Testis (tissue), 3 donors: ENCODE data around the gene MACROD2. TPM values are rescaled to one million over a fixed set of nuclear protein-coding genes. Genes with fewer than 3 reads are reported as not detected.

ENCODE experiments used
- DNase-seq: peaks from one replicate; pipeline ENCODE4 v3.0.0-alpha.2; 2019
- H3K27ac ChIP-seq, 2 donors: fragments of 200-600 bp; sonication (generic); one replicate each; pipeline ENCODE4 v1.5.1; 2019
- H3K27me3 ChIP-seq: fragments of 200-600 bp; sonication (generic); one replicate; pipeline ENCODE4 v1.5.1; 2019
- H3K36me3 ChIP-seq: fragments of 200-600 bp; sonication (generic); one replicate; pipeline ENCODE4 v1.5.1; 2017; ENCODE audit warnings: low read depth; ENCODE audit errors: missing control alignments
- H3K4me1 ChIP-seq: fragments of 200-600 bp; sonication (generic); one replicate; pipeline ENCODE4 v1.5.1; 2019
- H3K4me3 ChIP-seq, 2 donors: fragments of 200-600 bp; sonication (generic); one replicate each; pipeline ENCODE4 v1.5.1; 2017 to 2019
- H3K9me3 ChIP-seq: fragments of 200-600 bp; sonication (generic); one replicate; pipeline ENCODE4 v1.5.1; 2017
- CTCF ChIP-seq, 3 experiments: fragments of 450-650 bp in 2 of 3; fragments of 200-600 bp in 1 of 3; sonication (generic) in 1 of 3; IDR thresholded peaks; one replicate each; pipeline ENCODE4 v1.5.1; 2016 to 2019; ENCODE audit warnings: antibody characterized with exemption in 3 of 3, mild to moderate bottlenecking in 2 of 3, moderate library complexity in 1 of 3
- POLR2A ChIP-seq: fragments of 450-650 bp; IDR thresholded peaks from one replicate; pipeline ENCODE4 v1.6.1; 2017; ENCODE audit warnings: antibody characterized with exemption, mild to moderate bottlenecking, moderate library complexity
- WGBS, 2 donors: methylation state at CpG; one replicate each; pipeline ENCODE4 v1.1.5; 2018; 5-methylcytosine and 5-hydroxymethylcytosine counted together
- intact Hi-C: fragments of 100-400 bp; cut with DNase I; formaldehyde crosslinking; loops from one replicate; pipeline ENCODE4 v1.15.1; 2023; ENCODE audit warnings: low total_unique reads
- polyA plus RNA-seq: library from polyadenylated mRNA; stranded (reverse); fragments of 350-450 nt; fragmentation: Illumina TruSeq; extraction: RNeasy Lipid Tissue Mini Kit (QIAGEN cat#74804); gene quantifications from one replicate; pipeline ENCODE4 v1.2.3, GENCODE V29; 2014; ENCODE audit warnings: low read depth, low replicate concordance; ENCODE audit not compliant: insufficient read depth
- total RNA-seq, 2 donors: library from RNA; depleted of rRNA; stranded (reverse); fragments of >200 nt; gene quantifications; one replicate each; pipeline ENCODE4 v1.2.3, GENCODE V29; 2016

Gene MACROD2
- total and polyA plus RNA-seq, 3 donors from 2014 or later: 12.6 to 20.6 (median 16.8) TPM

GRCh38 chr20:14955399-14955798, 960.1 kb downstream of the MACROD2 start:
- Histone ChIP-seq H3K27ac (no peak overlapping the region), H3K9me3 (no peaks in the 10 kb centered on the region), H3K4me3 (no peak overlapping the region), H3K36me3 (no peaks in the 10 kb centered on the region), H3K27me3 (no peaks in the 10 kb centered on the region), H3K4me1 (no peaks in the 10 kb centered on the region)
- intact Hi-C loops: no loop called here
- no peak for DNase-seq
- TF ChIP-seq POLR2A (no peak), CTCF (IDR thresholded peaks at IDR 0.05) (no peak)
- 84 to 96% methylated on average over 4 of the region's 4 CpGs for WGBS, 2 donors

GRCh38 chr20:14956026-14956425, 960.7 kb downstream of the MACROD2 start:
- no peaks in the 10 kb centered on the region for H3K9me3 ChIP-seq
- intact Hi-C loops: no loop called here
- H3K27me3 ChIP-seq: no peaks in the 10 kb centered on the region
- H3K36me3 ChIP-seq: no peaks in the 10 kb centered on the region
- no peaks in the 10 kb centered on the region for H3K4me1 ChIP-seq
- 73 to 87% methylated on average over 3 of the region's 3 CpGs for WGBS, 2 donors
- no peak for DNase-seq
- no peak overlapping the region for H3K27ac ChIP-seq
- no peak for TF ChIP-seq POLR2A
- H3K4me3 ChIP-seq: no peak overlapping the region

- intact Hi-C loops: no loop called here
- Histone ChIP-seq H3K4me3 (no peak overlapping the region), H3K36me3 (no peaks in the 10 kb centered on the region), H3K4me1 (no peaks in the 10 kb centered on the region), H3K9me3 (no peaks in the 10 kb centered on the region), H3K27me3 (no peaks in the 10 kb centered on the region), H3K27ac (no peak overlapping the region)
- 76 to 84% methylated on average over 5 of the region's 5 CpGs for WGBS, 2 donors
- TF ChIP-seq POLR2A: no peak
- TF ChIP-seq CTCF (IDR thresholded peaks at IDR 0.05): no peak
- no peak for DNase-seq
These were observed 961.2 kb downstream of the MACROD2 start for GRCh38 chr20:14956538-14956937.

GRCh38 chr20:14957402-14957801, 962.1 kb downstream of the MACROD2 start:
- TF ChIP-seq CTCF (IDR thresholded peaks at IDR 0.05) (no peak), POLR2A (no peak)
- intact Hi-C loops: no loop called here
- Histone ChIP-seq H3K9me3 (no peaks in the 10 kb centered on the region), H3K4me1 (no peaks in the 10 kb centered on the region), H3K27me3 (no peaks in the 10 kb centered on the region), H3K27ac (no peak overlapping the region), H3K4me3 (no peak overlapping the region), H3K36me3 (no peaks in the 10 kb centered on the region)
- DNase-seq: no peak
- WGBS, 2 donors: 90% methylated on average over 4 of the region's 4 CpGs

GRCh38 chr20:14958626-14959025, 963.3 kb downstream of the MACROD2 start:
- H3K4me1 ChIP-seq: no peaks in the 10 kb centered on the region
- no peaks in the 10 kb centered on the region for H3K27me3 ChIP-seq
- no peaks in the 10 kb centered on the region for H3K36me3 ChIP-seq
- TF ChIP-seq POLR2A (no peak), CTCF (IDR thresholded peaks at IDR 0.05) (no peak)
- no peak overlapping the region for H3K27ac ChIP-seq
- DNase-seq: no peak
- intact Hi-C loops: no loop called here
- H3K9me3 ChIP-seq: no peaks in the 10 kb centered on the region
- no peak overlapping the region for H3K4me3 ChIP-seq
